ENCODE measurements around the gene RXFP4. TPM values are rescaled to one million over a fixed set of nuclear protein-coding genes. Genes with fewer than 3 reads are reported as not detected.
A peak's percentile ranks its signal among the peaks of the same experiment; 100 is the strongest.

RXFP4 gene
- polyA plus RNA-seq, 2 of the 4 experiments (the other 2 are of a cell fraction), result 0.06 to 0.12 TPM

- no peak for TF ChIP-seq HOXB13 (CRISPR knock-in tag; IDR thresholded peaks at IDR 0.05; ENCODE audit: low read depth)
- TF ChIP-seq SMC3 (IDR thresholded peaks at IDR 0.05), result no peak
- no peak for TF ChIP-seq ZNF302 (CRISPR knock-in tag; IDR thresholded peaks at IDR 0.05)
- TF ChIP-seq ZC3H11A (IDR thresholded peaks at IDR 0.05), result no peak
- TF ChIP-seq GATA3 (IDR thresholded peaks at IDR 0.05; ENCODE audit: borderline replicate concordance), result no peak
- TF ChIP-seq POLR2A (IDR thresholded peaks at IDR 0.05; ENCODE audit: low read length), result no peak
- no peak for TF ChIP-seq POLR2AphosphoS2 (conservative IDR thresholded peaks at IDR 0.05; ENCODE audit: low read length)
- no peak for TF ChIP-seq RARB (CRISPR knock-in tag; IDR thresholded peaks at IDR 0.05)
- no peak for TF ChIP-seq BCL3 (IDR thresholded peaks at IDR 0.05)
- TF ChIP-seq JUNB (IDR thresholded peaks at IDR 0.05), result no peak
- no peak for TF ChIP-seq EHMT2 (IDR thresholded peaks at IDR 0.05; ENCODE audit: low read depth)
- TF ChIP-seq RNF2 (IDR thresholded peaks at IDR 0.05; ENCODE audit: borderline replicate concordance, low read depth), result no peak
- TF ChIP-seq SREBF2 (IDR thresholded peaks at IDR 0.05), result no peak
- no peak for TF ChIP-seq HOXB5 (CRISPR knock-in tag; IDR thresholded peaks at IDR 0.05)
- no peak for TF ChIP-seq REST (IDR thresholded peaks at IDR 0.05)
- ATAC-seq, result no peak
- CTCF ChIA-PET, result interaction anchor here (0.8 to 6.0 kb wide), 8 partner anchors 11 to 629 kb away, joined by 4 to 43 read pairs (median 12); partner anchors contain the start of genes ARHGEF2 and UBQLN4
- no peak for DNase-seq (ENCODE audit: low read depth in 1 of 2, low spot score in 1 of 2)
- Histone ChIP-seq H3K4me1 (peaks cover 39% of the 10 kb centered on the region), H3K27ac (peak overlapping the region; percentile 91 to 95), H3K9me3 (no peaks in the 10 kb centered on the region), H3K4me3 (no peak overlapping the region), H3K4me2 (peak overlapping the region; percentile 66)
- FAIRE-seq, result no peak
- 84% methylated on average over 3 of the region's 3 CpGs for WGBS (ENCODE audit: missing lambda C conversion rate)
- POLR2A ChIA-PET, result interaction anchor here (1.5 kb wide), 1 partner anchor 15 kb away, joined by 3 read pairs; no protein-coding TSS in a partner anchor
Measured at GRCh38 chr1:155960081-155960745, 18.8 kb downstream of the RXFP4 start.

GRCh38 chr1:155961937-155962336 is 20.5 kb downstream of the RXFP4 start:
- H3K9me3 ChIP-seq, result no peaks in the 10 kb centered on the region
- H3K27ac ChIP-seq, result peak overlapping the region; percentile 91 to 95
- peak overlapping the region; percentile 66 for H3K4me2 ChIP-seq
- ATAC-seq (peak; percentile 97 to 99), FAIRE-seq (peak; percentile 65), DNase-seq (ENCODE audit: low read depth in 1 of 2, low spot score in 1 of 2) (peak; percentile 96 to 98)
- POLR2A ChIA-PET, result interaction anchor here (0.6 to 1.2 kb wide), 4 partner anchors 14 to 27 kb away, joined by 3 to 9 read pairs (median 5); partner anchors contain the start of gene ARHGEF2
- H3K4me1 ChIP-seq, result peaks cover 39% of the 10 kb centered on the region
- CTCF ChIA-PET, result interaction anchor here (0.6 to 6.0 kb wide), 19 partner anchors 9 to 238 kb away, joined by 3 to 43 read pairs (median 6); partner anchors contain the start of gene ARHGEF2
- peak overlapping the region; percentile 17; the same call in 1 of the 3 replicates for H3K4me3 ChIP-seq
- under 1% methylated on average over 14 of the region's 14 CpGs for WGBS (ENCODE audit: missing lambda C conversion rate)
- TF ChIP-seq USF2 (IDR thresholded peaks at IDR 0.05) (peak; percentile 59), POLR2A (IDR thresholded peaks at IDR 0.05; ENCODE audit: low read length) (no peak), NFE2L2 (conservative IDR thresholded peaks at IDR 0.05; ENCODE audit: low read length) (peak; percentile 41; the same call in 1 of the 2 replicates), MAZ (IDR thresholded peaks at IDR 0.05; ENCODE audit: borderline replicate concordance, low read depth, low read length) (0 out of 2 replicates have a peak, but pooled peaks have one; percentile 81), SMC3 (IDR thresholded peaks at IDR 0.05) (peak; percentile 64), CTCF (IDR thresholded peaks at IDR 0.05) (peak; percentile 43), MAFK (IDR thresholded peaks at IDR 0.05; ENCODE audit: partially characterized antibody) (peak; percentile 85), RAD21 (conservative IDR thresholded peaks at IDR 0.05 in 1 of 2, IDR thresholded peaks at IDR 0.05 in 1 of 2) (peak; percentile 63 to 69; a peak in 4 of 5 replicates), ELK1 (IDR thresholded peaks at IDR 0.05; ENCODE audit: low read depth, low read length) (no peak), FOSB (CRISPR knock-in tag; IDR thresholded peaks at IDR 0.05) (no peak), MAX (IDR thresholded peaks at IDR 0.05) (peak; percentile 81), NR3C1 (IDR thresholded peaks at IDR 0.05) (no peak), FOSL2 (IDR thresholded peaks at IDR 0.05) (peak; percentile 53; the same call in 1 of the 2 replicates), FOSL2 (CRISPR knock-in tag; IDR thresholded peaks at IDR 0.05) (peak; percentile 96), SREBF2 (IDR thresholded peaks at IDR 0.05) (no peak)
